ENCODE measurements around the gene FAM110C. TPM values are rescaled to one million over a fixed set of nuclear protein-coding genes. Genes with fewer than 3 reads are reported as not detected.

Gene FAM110C
- total RNA-seq (2014; rRNA removed; shearing (Covaris generic)) = 0.15 TPM in 1 of 2 replicates, not detected in the other

- DNase-seq (ENCODE audit: low read depth) = peak; percentile 46
Observed at GRCh38 chr2:46471-47345, at the start of gene FAM110C. TSS of gene FAM110C (minus strand) at chr2:46505. CDS start at chr2:46385, 120 bp downstream.

DNA sequence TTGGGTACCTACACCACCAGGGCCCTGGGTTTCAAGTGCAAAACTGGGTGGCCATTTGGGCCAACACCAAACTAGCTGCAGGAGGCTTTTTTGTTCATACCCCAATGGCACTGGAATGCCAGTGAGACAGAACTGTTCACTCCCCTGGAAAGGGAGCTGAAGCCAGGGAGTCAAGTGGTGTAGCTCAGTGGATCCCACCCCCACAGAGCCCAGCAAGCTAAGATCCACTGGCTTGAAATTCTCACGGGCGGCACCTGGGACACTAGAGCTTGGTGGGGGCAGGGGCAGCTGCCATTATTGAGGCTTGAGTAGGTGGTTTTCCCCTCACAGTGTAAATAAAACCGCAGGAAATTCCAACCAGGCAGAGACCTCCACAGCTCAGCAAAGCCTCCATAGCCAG is 46.0 kb upstream of the FAM110C start:
- no peak for DNase-seq (ENCODE audit: low read depth)

- DNase-seq (ENCODE audit: low read depth) = no peak
Observed at GRCh38 chr2:90645-91312, 44.5 kb upstream of the FAM110C start.

GRCh38 chr2:85761-86160 is 39.5 kb upstream of the FAM110C start:
- DNase-seq (ENCODE audit: low read depth) = no peak

DNA sequence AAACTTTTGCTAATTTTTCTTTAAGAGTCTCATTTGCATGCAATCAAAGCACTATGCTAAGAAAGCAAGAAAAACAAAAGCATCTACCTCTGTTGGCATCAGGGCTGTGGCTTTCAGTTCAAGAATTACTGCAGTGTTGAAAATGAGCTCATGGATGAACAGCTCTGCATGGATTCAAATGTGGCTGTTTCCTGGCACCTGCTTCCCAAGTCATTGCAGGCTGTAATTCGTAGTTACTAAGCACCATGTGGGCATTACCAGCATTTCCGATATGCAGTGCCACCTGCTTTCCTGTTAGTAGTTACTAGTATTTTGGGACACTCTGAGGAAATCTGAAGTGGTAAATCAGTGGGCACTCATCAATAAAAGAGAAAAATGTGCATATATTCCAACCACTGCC is 37.8 kb upstream of the FAM110C start:
- DNase-seq (ENCODE audit: low read depth) = no peak

DNA sequence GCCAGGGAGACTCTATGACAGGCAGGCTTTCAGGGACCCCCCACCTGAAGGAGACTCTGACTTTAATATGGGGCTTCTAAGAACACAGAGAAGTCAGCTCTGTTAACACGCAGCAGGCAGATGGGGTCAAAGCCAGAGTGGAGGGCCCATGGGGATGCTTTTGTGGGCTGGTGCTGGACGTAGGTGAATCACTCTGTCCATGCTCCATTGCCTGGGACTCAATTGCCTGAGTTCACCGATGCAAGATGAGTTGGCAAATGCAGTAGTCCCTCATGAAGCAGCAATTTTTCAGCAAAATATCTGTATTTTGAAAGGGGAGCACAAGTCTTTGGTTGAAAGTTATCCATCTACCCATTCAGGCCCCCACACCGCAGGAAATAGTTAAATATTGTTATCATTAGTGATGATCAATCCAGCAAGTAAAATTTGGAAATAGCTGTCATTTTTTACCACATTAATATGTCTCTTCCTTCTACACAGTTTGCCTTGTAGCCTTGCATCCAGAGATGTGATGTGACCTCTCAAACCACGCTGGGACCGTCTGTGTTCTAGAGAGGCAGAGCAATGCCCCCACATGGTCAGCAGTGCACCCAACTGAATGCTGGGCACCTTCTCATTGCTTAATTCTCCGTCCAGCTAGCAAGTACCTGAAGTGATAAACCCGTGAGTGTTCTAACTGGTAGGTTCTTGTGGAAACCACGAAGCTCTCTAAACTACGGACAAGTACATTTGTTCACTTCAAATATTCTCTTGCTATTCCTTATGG is 34.8 kb upstream of the FAM110C start:
- no peak for DNase-seq (ENCODE audit: low read depth)

DNA sequence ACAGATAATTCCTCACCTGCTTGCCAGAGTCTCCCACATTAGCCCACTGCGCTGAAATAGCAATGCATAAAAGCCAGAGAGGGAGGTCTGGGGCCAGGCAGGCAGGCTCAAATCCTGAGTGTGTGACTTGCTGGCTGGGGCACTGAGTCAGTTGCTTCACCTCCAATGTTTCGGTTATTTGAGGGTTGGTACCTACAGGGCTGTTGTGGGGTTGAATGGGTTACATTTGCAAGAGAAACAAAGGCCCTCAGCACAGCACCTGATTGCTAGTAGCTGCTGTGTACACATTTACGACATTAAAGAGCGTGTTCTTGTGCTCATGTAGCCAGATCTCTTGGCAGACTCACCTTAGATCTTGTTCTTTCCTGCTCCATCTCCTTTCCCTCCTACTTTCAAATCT is 34.1 kb upstream of the FAM110C start:
- no peak for DNase-seq (ENCODE audit: low read depth)

DNA sequence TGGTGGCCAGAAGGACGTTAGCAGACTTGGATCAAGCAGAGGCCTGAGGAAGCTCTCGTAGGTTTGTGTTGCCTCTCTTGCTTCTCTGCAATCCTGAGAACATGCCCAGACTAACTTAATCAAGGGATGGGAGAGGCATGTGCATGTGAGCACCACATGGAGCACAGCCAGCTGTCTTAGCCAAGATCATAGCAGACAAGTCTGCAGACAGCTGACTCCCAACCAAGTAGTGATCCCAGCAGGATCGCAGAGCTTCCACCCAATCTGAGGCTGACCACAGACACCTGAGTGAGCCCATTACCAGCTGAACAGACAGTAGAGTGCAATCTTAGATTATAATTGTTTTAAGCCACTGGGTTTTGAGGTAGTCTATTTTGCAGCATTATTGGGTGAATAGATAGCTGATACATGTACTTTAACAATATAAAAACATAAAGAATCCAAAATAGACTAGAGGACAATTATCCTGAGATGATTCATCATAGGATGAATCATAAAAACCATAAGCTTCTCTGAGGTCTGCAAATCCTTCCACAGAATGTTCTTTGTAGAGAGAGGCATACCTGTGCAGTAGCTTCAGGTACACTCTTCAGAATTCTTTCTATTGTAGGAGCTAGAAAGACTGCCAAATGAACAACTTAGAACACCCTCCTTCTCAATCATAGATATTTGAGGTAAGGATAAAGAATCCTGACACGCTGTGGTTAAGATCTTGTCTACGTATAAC is 25.2 kb upstream of the FAM110C start:
- no peak for DNase-seq (ENCODE audit: low read depth)

DNA sequence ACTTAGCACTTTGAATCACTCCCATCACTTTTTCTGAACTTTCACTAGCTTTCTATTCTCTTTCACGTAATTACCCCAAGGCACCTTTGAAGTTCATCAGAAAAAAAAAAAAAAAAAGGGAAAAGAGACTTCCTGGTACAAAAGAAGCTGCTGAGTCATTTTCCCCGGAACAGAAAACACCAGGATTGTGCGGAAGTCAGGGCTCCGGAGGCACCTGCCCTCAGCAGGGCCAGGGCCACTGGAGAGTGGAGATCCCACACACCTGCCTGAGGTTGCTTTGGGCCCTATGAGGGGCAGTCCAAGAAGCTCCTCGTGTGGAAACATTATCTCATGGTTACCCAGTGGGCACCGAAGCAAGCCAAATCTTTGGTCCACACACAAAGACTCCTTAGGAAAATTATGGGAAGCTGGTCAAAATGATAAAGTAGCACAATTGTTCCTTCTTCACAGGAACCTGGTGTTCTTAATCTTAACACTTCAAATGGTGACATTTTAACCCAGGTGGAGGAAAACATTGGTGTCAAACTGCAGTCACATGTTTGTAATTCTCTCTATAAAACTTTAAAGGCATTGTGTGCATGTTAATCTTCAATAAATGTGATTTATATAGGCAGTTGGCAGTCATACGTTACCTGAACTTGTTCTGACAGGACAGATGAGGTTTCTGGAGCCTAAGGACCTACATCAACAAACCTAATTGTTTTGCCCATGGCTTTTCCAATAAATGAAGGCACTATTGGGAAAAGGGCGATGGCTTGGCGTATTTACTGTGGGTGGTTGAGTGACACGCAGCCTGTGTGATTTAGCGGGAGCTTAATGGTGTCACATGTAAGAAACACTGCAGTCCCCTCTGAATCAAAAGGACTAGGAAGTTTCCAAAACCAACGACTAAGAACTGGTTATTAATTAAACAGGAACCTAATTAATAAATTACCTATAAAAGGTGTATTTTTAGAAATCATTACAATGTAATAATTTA is 23.4 kb upstream of the FAM110C start:
- peak; percentile 29 for DNase-seq (ENCODE audit: low read depth)

DNA sequence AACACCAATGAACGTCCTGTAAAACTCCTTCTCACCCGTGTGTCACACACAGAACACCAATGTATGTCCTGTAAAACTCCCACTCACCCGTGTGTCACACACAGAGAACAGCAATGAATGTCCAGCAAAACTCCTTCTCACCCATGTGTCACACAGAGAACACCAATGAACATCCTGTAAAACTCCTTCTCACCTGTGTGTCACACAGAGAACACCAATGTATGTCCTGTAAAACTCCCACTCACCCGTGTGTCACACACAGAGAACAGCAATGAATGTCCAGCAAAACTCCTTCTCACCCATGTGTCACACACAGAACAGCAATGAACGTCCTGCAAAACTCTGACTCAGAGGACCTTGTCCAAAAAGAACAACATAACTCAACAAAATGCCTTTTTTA is 22.3 kb upstream of the FAM110C start:
- peak; percentile 12 for DNase-seq (ENCODE audit: low read depth)

- DNase-seq (ENCODE audit: low read depth) = no peak
Observed at GRCh38 chr2:66853-67252, 20.5 kb upstream of the FAM110C start.

- no peak for DNase-seq (ENCODE audit: low read depth)
Observed at GRCh38 chr2:65121-65520, 18.8 kb upstream of the FAM110C start.

- peak; percentile 2 for DNase-seq (ENCODE audit: low read depth)
Observed at GRCh38 chr2:55587-56448, 9.5 kb upstream of the FAM110C start.

- DNase-seq (ENCODE audit: low read depth) = no peak
Observed at GRCh38 chr2:51613-52012, 5.3 kb upstream of the FAM110C start.

DNA sequence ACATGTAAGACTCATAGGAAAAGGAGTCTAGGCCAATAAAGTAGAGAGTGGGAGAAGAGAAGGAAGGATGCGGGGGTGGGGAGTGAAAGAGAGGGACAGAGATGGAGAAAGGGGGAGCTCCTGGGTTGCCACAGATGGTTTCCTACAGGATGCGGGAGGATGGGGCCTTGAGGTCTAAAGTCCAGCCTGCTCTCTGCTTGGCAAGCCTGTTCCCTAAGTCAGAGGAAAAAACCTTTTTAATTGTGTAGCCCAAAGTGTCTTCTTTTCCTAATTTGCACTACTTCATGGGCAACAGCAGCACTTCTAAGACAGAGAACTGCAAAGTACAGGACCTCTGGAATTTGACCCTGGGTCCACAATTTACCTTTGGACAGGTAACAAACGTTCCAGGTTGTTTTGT is 1.4 kb upstream of the FAM110C start:
- DNase-seq (ENCODE audit: low read depth) = no peak

- no peak for DNase-seq (ENCODE audit: low read depth)
Observed at GRCh38 chr2:47346-47725, 1.0 kb upstream of the FAM110C start.

DNA sequence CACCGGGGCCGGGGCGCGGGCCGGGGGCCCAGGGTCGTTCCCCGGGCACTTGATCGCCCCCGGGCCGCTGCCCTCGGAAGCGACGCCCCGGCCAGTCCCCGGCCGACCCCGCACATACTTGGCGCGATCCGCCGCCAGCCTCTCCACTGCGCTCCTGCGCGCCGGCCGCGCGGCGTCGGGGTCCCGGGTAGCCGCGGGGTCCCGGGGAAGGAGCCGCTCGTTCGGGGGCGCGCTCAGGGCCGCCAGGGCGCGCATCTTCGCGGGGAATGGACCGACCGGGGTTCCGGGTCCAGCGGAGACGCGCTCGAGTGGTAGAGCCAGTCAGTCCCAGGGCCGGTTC is 204 bp downstream of the FAM110C start:
- no peak for DNase-seq (ENCODE audit: low read depth)

DNA sequence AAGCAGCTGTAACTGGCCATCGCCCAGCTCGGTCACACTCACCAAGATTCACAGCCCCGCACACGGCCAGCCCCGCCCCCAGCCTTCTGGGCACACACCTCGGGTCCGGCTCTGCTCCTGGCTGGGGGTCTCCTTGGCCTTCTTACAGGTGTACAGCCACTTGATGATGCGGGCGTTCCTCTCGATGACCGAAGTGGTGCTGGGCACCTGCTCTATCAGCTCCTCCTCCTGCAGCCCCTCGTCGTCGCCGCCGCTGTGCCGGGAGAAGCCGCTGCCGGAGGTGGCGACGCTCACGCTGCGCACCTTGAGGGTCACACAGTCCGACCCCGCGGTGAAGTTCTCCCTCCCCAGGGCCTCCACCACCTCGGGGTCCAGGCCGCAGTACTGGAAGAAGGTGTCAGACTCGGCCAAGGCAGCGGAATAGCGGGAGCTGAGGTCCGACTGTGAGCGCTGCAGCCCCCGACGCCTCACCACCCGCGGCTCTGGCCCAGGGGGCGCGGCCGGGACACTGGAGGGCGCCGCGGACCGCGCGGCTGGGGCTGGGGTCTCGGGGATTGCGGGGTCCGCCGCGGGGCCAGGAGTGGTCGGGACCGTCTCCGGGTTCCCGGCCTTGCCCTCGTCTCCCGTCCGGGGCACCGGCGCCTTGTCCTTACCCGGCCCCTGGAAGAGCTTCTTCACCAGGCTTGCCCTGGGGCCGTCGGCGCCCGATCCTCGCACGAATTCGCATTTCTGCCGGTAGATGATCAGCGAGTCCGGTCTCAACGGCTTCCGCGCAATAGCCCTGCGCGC is 769 bp downstream of the FAM110C start:
- DNase-seq (ENCODE audit: low read depth) = no peak
